Activated CD8-positive, alpha-beta memory T cell treated with anti-CD3 and anti-CD28 coated beads for 36 hours (primary cell): Measurements from ENCODE around the gene CDR2. TPM values are rescaled to one million over a fixed set of nuclear protein-coding genes. Genes with fewer than 3 reads are reported as not detected.

Experiments used
- CTCF ChIA-PET: fragments of 350-600 bp; sonication (Branson Sonifier 250); formaldehyde crosslinking; loops from one replicate; lab custom pipeline; 2021; ENCODE audit warnings: antibody characterized with exemption; lab: Charles Lee
- POLR2A ChIA-PET: fragments of 350-600 bp; sonication (Branson Sonifier 250); formaldehyde crosslinking; loops from one replicate; lab custom pipeline; 2021; ENCODE audit warnings: antibody characterized with exemption; lab: Charles Lee
- total RNA-seq, 2 experiments: library from RNA; stranded (reverse); gene quantifications; one replicate each; pipeline ENCODE4 v1.2.3, GENCODE V29; 2021

The CDR2 gene
- total RNA-seq, 2 experiments from 2014 or later, result 33.1 to 35.9 TPM

DNA sequence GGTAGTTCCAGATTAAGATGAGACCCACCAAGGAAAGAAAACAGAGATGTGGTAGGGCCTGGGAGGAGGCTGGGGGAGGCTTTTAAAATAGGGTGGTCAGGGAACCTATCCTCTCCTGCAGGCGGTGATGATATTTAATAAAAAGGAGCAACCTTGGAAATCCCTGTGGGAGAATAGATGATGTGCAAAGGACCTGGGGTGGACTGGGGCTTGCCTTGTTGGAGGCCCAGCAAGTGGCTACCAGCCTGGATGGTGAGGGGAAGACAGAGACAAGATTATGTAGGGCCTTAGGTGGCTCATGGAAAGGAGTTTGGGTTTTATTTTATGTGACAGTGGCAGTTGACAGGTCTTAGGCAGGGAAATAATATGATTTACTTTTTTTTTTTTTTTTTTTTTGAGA is 75.4 kb downstream of the CDR2 start:
- CTCF ChIA-PET, result interaction anchor here (0.6 to 6.1 kb wide), 5 partner anchors 33 to 107 kb away, joined by 3 to 67 read pairs (median 20); partner anchors contain the start of gene EEF2K

DNA sequence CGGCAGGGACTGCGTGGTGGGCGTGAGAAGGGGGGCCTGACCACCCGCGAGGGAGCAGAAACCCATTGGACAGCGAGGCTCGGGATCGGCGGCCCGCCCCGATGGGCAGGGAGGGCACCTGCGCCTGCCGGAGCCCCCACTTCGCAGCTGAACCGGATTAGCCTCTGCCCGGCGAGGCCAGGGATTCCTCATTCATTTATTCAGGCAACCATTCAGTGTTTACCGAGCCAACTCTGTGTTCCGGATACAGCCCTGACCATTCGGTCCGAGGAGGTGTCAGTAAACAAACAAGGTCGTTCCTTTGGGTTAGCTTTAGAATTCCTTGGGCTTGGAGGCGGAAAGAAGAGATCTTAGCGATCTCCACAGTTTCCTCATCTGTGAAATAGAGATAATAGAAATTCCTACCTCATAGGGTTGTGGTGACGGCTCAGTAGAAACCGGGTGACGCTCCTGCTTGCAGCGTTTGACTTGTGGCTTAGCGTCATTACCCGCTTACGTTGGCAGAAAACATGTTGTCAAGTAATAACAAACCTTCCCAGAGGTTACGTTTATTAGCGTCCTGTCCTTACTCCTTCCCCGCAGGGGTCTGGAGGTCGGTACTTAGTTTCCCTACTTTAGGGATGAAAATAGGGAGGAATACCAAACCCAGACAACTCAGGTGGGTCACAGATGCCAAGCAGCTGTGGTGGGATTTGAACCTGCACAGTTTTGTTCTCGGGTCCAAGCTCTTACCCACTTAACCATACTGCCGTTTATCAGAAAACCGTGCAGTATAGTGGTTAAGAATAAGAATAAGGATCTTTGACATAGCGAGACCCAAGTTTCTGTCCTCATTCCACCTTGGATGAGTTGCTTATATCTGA is 76.3 kb downstream of the CDR2 start:
- POLR2A ChIA-PET, result interaction anchor here (1.0 to 1.6 kb wide), 3 partner anchors 92 to 107 kb away, joined by 4 to 9 read pairs (median 4); partner anchors contain the start of gene EEF2K
- CTCF ChIA-PET, result interaction anchor here (0.6 to 6.1 kb wide), 9 partner anchors 8 to 1122 kb away, joined by 3 to 67 read pairs (median 6); partner anchors contain the start of gene EEF2K

More for the DNA sequence above, 75.4 kb downstream of the CDR2 start:
- POLR2A ChIA-PET, result interaction anchor here (1.4 kb wide), 1 partner anchor 108 kb away, joined by 4 read pairs; no protein-coding TSS in a partner anchor

DNA sequence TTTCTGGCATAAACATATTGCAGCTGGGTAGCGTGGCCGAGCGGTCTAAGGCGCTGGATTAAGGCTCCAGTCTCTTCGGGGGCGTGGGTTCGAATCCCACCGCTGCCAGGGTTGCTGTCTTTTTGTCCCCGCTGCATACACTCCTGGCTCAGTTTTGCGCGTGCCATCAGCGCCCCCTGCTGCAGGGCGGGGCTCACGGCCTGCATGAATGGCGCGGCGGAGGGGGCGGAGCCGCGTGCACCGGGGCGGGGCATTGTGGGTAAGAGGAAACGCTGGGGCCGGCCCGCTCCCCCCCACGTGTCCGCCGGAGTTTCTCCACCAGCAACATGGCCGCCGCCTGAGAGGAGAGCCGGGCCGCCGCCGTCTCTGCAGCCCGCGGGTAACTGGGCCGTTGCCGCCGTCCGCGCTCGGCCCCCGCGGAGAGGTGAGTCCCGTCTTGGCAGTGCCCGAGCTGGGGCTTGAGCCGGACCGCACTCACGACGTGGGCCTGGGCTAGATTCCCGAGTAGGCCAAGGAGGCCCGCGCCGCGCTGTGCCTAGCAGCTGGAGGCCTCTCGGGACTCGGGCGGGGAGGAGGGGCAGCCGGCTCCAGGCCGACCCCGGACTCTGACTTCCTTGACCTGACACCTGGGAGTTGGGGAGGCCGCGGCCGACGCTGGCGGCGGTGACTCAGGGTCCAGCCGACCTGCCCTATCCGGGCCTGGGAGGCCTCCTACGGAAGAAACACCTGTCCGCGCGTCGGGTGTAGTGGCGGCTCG is 77.1 kb downstream of the CDR2 start, which contains the start of gene POLR3E:
POLR3E (plus strand) TSS at position 296 of the 757 bp plus-strand sequence. CDS start 5,560 bp downstream, outside the sequence.
- ChIA-PET CTCF (interaction anchor here (0.7 to 6.1 kb wide), 9 partner anchors 9 to 108 kb away, joined by 3 to 67 read pairs (median 6); partner anchors contain the start of gene EEF2K), POLR2A (interaction anchor here (1.0 to 1.6 kb wide), 3 partner anchors 91 to 106 kb away, joined by 4 to 9 read pairs (median 4); partner anchors contain the start of gene EEF2K)

DNA sequence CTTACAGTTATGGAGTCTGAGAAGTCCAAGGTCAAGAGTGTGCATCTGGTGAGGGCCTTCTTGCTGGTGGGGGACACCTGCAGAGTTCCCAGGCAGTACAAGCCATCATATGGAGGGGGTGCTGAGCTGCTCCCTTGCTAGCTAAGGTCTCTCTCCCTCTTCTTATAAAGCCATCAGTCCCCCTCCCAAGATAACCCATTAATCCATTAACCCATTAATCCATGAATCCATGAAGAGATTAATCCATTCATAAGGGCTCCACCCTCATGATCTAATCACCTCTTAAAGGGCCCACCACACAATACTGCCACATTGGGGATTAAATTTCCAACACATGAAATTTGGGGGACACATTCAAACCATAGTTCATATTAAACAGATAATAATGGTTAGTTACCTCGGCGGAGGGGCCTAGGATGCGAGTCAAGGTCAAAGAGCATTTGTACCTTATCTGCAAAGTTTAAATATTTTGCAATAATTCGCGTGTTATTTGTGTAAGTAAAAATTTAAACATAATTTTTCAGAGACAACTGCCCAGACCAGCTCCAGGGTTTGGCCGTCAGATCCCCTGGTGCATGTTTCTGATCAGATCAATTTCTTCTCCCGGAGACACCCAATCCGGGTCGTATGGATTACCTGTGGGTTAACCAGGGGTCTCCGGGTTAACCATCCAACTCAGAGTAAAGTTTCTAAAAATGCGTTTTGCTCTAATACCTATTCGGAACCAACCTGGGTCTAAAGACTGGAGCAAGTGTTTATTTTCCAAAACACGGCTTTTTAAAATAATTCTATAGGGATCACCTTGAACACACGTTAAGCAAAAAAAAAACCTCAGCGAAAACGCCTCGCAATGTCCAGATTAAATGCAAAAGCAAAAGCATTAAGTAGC is 78.0 kb downstream of the CDR2 start:
- ChIA-PET POLR2A (interaction anchor here (1.6 kb wide), 1 partner anchor 90 kb away, joined by 9 read pairs; the partner anchor contains the start of gene EEF2K), CTCF (interaction anchor here (0.6 to 6.1 kb wide), 9 partner anchors 31 to 254 kb away, joined by 3 to 67 read pairs (median 6); partner anchors contain the start of gene EEF2K)

Other genes starting within 250 kb of the CDR2 start
- not detected for gene SDR42E2, start 212.1 kb downstream of the CDR2 start, total RNA-seq
- 10 to 100 TPM; 29.7 to 31.0 TPM for gene EEF2K, start 168.3 kb downstream of the CDR2 start, total RNA-seq
- 100 to 1,000 TPM; 108 to 113 TPM for gene POLR3E, start 77.2 kb downstream of the CDR2 start, total RNA-seq
- 100 to 1,000 TPM; 169 to 184 TPM for gene NPIPB5, start 136.3 kb upstream of the CDR2 start, total RNA-seq